ENCODE results near the gene RANBP9. TPM values are rescaled to one million over a fixed set of nuclear protein-coding genes. Genes with fewer than 3 reads are reported as not detected.

Gene RANBP9
- total and polyA plus RNA-seq, 9 of the 15 experiments (the other 6 are each of a cell fraction or from before 2014, with no cell fraction given): 27.5 to 130 (median 61.5) TPM

GRCh38 chr6:13678255-13678983 lies 33.2 kb downstream of the RANBP9 start (continued):
- TF ChIP-seq TSHZ1 (CRISPR knock-in tag; IDR thresholded peaks at IDR 0.05): no peak
- no peak for TF ChIP-seq ZSCAN32 (CRISPR knock-in tag; IDR thresholded peaks at IDR 0.05)
- no peak for TF ChIP-seq ZNF217 (CRISPR knock-in tag; IDR thresholded peaks at IDR 0.05)
- no peak for TF ChIP-seq SIRT6 (IDR thresholded peaks at IDR 0.05; ENCODE audit: low read depth, low read length)
- no peak for TF ChIP-seq ZNF79 (CRISPR knock-in tag; IDR thresholded peaks at IDR 0.05; ENCODE audit: low read depth)
- TF ChIP-seq ATF1 (CRISPR knock-in tag; IDR thresholded peaks at IDR 0.05): no peak
- peak; percentile 77 for TF ChIP-seq ATF1 (tag; IDR thresholded peaks at IDR 0.05)
- no peak for TF ChIP-seq E2F1 (CRISPR knock-in tag; IDR thresholded peaks at IDR 0.05)
- TF ChIP-seq, protein P1, sequence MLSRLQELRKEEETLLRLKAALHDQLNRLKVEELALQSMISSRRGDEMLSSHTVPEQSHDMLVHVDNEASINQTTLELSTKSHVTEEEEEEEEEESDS (CRISPR knock-in tag; IDR thresholded peaks at IDR 0.05): no peak
- peak; percentile 66 for TF ChIP-seq SMAD1 (IDR thresholded peaks at IDR 0.05; ENCODE audit: low read depth, low read length, partially characterized antibody)
- TF ChIP-seq MYNN (IDR thresholded peaks at IDR 0.05): peak; percentile 46; the same call in 1 of the 2 replicates
- TF ChIP-seq MYNN (CRISPR knock-in tag; IDR thresholded peaks at IDR 0.05): no peak
- no peak for TF ChIP-seq IFI16 (CRISPR knock-in tag; IDR thresholded peaks at IDR 0.05)
- TF ChIP-seq, protein P2, sequence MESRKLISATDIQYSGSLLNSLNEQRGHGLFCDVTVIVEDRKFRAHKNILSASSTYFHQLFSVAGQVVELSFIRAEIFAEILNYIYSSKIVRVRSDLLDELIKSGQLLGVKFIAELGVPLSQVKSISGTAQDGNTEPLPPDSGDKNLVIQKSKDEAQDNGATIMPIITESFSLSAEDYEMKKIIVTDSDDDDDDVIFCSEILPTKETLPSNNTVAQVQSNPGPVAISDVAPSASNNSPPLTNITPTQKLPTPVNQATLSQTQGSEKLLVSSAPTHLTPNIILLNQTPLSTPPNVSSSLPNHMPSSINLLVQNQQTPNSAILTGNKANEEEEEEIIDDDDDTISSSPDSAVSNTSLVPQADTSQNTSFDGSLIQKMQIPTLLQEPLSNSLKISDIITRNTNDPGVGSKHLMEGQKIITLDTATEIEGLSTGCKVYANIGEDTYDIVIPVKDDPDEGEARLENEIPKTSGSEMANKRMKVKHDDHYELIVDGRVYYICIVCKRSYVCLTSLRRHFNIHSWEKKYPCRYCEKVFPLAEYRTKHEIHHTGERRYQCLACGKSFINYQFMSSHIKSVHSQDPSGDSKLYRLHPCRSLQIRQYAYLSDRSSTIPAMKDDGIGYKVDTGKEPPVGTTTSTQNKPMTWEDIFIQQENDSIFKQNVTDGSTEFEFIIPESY (CRISPR knock-in tag; IDR thresholded peaks at IDR 0.05): no peak
- TF ChIP-seq DDX20 (tag; IDR thresholded peaks at IDR 0.05; ENCODE audit: low read depth): no peak
- peak; percentile 93 for TF ChIP-seq CCNT2 (IDR thresholded peaks at IDR 0.05; ENCODE audit: borderline replicate concordance, extremely low read depth, insufficient read length, low read depth, low read length)
- peak; percentile 31; the same call in 1 of the 2 replicates for TF ChIP-seq ARID2 (IDR thresholded peaks at IDR 0.05)
- TF ChIP-seq BDP1 (IDR thresholded peaks at IDR 0.05; ENCODE audit: insufficient read depth, insufficient read length): no peak
- TF ChIP-seq IRF2 (CRISPR knock-in tag; IDR thresholded peaks at IDR 0.05): no peak
- TF ChIP-seq CBX2 (IDR thresholded peaks at IDR 0.05; ENCODE audit: insufficient read depth, low read length, poor library complexity, severe bottlenecking): no peak
- TF ChIP-seq ZNF668 (CRISPR knock-in tag; IDR thresholded peaks at IDR 0.05): no peak
- no peak for TF ChIP-seq XRCC4 (IDR thresholded peaks at IDR 0.05; ENCODE audit: extremely low read depth, insufficient read depth, insufficient read length)
- no peak for TF ChIP-seq MECOM (CRISPR knock-in tag; IDR thresholded peaks at IDR 0.05)

Data from K562 (cell line).